Activated CD8-positive, alpha-beta memory T cell treated with anti-CD3 and anti-CD28 coated beads, Interleukin-2, amount 50 U/mL, for 24 hours (primary cell): ENCODE data around the gene RAB40A.

Source experiments
- DNase-seq: peaks from one replicate; pipeline ENCODE4 v3.0.0-alpha.2; 2020; ENCODE audit errors: extremely low read depth

RAB40A gene, protein sequence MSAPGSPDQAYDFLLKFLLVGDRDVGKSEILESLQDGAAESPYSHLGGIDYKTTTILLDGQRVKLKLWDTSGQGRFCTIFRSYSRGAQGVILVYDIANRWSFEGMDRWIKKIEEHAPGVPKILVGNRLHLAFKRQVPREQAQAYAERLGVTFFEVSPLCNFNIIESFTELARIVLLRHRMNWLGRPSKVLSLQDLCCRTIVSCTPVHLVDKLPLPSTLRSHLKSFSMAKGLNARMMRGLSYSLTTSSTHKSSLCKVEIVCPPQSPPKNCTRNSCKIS

DNA sequence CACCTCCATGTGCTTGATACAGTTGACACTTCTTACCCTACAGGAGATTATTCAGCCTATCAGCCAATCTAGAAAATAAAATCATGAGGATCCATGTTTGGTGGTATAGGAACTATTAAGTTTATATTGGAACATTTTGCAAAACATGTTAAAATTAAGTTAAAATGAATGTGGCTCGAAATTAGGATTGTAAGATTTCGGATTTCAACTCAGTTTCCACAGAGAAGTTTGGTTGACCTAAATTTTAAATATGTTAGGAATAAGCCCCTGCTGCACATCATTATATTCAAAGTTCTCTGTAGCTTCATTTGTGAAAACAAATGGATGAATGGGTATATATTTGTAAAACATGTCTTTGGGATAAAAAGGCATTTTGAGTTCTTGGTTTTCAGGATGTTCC is at the start of gene RAB40A:
RAB40A (minus strand) TSS at position 101 of the 400 bp plus-strand sequence. CDS start 18,733 bp downstream, outside the sequence.
- DNase-seq: no peak

DNA sequence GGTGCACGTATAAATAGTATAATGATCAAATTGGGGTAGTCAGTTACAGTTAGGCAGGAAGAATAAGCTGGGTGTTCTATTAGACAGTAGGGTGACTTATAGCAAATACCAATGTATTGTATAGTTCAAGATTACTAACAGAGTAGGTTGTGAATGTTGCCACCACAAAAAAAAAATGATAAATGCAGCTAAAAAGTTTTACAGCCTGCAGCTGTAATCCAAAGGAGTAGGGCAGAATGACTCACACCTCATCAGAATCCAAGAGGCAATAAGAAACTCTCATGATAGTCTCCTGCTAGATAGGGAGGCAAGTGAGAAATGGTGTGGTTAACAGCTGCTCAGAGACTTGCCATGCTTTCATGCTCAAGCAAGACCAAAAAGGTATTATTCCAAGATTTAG is 46.5 kb upstream of the RAB40A start:
- no peak for DNase-seq

DNA sequence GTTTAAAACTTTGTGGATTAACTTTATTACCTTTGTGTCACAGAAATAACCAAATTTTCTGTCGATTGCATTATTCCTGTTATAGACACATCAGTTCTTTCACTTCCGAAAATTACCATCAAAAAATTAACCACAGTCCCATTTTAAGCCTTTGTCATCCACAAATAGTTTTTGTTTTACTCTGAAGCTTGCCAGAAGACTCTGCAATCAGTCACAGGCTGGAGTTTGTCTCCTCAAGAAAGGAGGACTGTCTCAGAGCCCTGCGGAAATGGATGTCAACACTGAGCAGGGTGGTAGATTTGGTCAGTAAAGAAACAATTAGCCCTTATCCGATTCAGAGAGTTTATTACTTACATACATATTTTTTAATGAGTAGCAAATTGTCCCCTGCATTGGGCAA is 45.9 kb upstream of the RAB40A start:
- DNase-seq: no peak

DNA sequence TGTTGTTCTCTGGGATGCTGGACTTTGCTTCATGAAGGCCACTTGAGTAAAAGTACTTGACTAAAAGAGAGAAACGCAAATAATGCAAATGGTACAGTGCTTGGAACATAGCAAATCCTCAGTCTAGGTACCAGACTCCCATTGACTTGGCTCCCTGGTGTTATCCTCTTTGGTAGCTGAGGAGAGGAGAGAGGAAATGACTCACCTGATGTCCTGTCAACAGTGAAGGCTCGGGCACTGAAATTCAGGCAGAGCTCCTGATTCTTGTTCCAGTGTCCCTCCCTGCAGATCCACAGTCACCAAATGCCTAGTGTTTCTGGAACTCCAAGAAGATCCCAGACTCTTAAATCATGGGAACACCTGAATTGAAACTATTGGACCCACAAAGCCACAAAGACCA is 43.5 kb upstream of the RAB40A start:
- DNase-seq: no peak

DNA sequence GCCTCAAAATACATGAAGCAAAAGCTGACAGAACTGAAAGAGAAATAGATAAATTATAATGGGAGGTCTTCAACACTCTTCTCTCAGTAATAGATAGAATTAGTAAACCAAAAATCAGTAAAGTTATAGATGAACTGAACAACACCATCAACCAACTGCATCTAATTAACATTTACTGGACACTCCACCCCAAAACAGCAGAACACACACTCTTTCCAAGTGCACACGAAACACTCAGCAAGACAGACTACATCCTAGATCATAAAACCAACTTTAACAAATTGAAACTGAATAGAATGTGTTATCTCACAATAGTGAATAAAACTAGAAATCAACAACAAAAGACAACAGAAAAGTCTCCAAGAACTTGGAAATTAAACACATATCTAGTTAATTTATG is 41.0 kb upstream of the RAB40A start:
- DNase-seq: no peak

DNA sequence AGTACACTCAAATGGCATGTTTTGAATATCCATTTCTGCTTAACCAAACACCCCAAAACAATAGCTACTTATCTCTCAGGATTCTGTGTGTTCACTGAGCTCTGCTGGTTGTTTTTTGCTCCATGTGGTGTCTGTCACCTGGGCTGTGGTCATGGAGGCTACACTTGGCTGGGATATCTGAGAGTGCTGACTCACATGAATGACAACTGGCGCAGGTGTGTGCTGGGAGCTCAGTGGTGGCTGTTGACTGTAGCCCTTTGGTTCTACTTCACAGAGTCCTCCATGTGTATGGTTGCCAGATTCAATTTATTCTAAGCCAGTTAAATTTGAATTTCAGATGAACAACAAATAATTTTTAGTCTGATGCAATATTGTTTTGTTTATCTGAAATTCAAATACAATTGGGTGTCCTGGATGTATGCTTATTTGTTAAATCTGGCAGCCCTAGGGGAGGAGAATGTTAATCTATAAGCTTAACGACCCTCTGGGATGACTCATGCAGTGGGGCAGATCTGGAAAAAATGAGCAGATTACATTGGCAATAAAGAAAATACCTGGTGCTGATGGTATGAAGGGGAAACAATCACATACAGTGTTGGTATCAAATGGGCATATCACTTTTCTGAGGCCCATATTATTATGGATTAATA is 37.8 kb upstream of the RAB40A start:
- DNase-seq: no peak

DNA sequence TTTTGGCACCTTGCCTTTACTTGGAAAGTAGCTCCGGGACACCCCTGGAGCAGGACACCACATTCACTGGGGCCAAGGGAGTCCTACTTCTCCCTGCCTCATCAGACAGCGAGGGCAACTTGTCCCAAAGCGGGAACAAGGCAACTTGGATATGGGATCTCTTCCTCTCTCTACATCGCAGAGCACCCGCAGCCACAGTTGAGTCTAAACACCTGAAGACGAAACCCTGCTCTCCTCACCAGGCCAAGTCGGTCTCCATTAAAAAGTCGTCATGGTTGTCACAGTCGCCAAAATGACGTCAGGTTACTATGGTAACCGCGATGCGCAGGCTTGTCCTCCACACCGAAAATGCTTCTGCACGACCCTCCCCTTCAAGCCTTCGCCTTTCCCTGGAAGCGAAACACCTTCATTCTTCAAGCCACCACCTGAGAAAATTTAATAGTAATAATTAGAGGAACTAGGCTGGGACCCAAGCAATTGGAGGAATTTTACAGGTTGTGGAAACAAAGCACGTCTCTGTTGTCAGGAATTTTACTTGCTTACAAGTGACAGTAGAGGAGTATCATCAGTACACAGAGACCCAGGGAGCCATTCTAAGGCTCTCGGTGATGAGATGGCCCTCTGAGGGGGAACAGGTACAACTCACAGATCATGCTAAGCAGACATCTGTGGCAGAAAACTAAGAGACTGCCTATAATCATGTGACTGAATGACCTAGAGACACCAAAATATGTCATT is 35.6 kb upstream of the RAB40A start:
- DNase-seq: peak; percentile 23

DNA sequence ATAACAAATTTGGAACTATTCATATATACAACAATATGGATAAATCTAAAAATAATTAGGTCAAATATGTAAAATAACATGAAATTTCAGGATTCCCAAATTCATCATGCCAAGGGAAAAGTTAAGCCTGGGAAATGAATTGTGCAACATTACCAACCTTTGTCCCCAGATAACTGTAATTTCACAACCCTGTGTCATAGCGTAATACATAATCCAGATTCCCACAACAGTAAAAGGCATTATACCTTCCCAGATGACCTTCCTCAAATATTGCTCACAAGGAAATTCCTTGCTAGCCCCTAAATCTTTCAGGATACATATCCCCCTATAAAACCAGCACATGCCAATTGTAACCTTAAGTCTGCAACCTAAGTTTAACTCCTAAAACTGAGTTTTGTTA is 32.9 kb upstream of the RAB40A start:
- DNase-seq: no peak

DNA sequence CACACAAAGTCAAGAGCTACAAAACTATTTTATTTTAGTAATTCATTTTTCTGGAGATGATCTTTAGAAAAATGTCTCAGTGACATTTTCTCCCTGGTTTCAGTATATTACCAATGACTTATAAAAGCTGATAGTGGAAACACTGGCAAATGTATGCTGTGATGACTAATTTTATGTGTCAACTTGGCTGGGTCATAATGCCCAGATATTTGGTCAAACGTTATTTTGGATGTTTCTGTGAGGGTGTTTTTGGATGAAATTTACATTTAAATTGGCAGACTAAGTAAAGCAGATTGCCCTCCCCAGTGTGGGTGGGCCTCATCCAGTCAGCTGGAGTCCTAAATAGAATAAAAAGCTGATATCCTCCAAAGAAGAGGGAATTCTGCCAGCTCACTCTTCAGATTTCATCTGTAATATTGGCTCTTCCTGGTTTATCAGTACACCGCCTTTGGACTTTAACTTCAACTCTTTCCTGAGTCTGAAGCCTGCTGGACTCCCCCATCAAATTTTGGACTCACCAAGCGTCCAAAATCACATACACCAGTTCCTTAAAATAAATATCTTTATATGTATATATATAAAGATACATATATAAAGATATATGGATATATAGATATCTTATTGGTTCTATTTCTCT is 31.2 kb upstream of the RAB40A start:
- DNase-seq: no peak

DNA sequence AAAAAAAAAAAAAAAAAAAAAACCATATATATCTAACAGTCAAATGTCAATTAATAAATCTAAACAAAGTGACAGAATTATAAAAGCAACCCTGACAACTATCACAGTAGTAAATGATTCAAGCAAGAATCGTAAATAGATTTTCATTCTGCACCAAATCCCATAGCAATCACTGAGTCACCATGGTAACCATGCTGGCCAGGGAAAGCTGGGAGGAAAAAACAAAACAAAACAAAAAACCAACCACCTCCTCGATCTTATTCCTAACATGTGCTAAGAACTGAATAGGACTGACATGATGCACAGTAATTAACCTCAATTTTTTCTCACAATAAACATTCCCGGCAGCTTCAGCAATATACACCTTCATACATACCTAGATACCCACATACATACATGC is 30.6 kb upstream of the RAB40A start:
- no peak for DNase-seq

DNA sequence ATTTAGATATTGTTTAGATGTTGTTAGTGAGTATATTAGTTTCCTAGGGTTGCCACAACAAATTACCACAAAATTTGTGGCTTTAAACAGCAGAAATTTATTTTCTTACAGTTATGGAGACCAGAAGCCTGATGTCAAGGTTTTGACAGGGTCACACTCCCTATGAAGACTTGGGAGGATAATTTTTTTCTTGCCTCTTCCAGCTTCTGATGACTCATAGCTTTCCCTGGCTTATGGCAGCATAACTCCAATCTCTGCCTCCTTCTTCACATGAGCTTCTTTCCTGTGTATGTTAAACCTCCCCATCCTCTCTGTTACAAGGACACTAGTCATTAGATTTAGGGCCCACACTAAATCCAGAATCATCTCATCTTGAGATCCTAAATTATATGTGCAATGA is 20.9 kb upstream of the RAB40A start:
- no peak for DNase-seq

DNA sequence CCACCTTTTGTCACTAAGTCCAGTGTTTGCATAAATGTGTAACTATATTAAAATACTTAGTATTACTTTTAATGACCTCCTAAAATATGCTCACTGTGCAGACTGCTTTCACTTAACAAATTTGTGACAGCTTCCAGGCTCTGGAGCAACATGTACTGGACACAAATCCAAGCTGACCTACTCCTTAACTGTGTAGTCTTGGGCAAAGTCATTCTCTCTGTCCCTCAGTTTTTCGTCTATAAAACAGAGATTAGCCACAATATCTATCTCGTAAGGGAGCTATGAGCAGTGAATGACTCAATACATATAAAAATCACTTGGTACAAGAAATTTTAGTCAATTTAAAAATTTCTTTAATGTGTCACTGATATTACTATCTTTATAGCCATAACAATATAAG is 20.4 kb upstream of the RAB40A start:
- DNase-seq: no peak

DNA sequence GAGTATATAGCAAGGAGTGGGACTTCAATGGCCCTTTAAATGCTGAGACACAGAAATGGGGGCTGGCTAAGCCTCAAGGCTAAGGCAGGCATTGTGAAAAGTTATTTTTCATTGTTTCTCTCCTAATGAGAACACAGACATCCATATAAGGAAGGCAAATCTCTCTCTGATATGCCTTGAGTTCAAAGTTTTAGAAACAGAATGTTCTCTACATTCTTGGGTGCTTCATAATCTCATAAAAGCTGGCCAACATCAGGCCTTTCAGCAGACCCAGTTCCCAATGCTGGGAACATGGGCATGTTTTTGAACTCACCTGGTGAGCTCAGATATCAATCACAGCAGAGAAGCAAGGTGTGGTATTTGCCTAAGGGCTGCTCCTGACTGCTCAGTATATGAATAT is 19.4 kb upstream of the RAB40A start:
- DNase-seq: no peak

DNA sequence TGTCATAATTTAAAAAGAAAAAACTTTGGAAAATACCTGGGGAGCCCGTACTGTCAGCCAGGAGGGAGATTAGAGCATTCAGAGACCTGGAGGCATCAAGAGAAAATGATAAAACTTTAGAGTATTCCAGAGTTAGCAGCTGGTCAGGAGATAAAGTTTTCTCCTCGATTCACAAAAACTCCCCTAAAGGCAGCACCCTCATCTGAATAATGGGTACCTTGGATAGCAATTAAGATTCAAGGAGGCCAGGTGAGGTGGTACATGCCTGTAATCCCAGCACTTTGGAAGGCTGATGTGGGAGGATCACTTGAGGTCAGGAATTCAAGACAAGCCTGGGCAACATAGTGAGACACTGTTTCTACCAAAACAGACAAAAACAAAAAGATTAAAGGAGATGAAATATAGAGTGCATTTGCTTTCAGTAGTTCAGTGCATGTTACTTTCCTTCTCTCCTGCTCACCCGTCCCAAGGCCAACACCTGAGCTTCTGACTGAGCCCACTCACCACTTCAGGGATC is 18.6 kb upstream of the RAB40A start:
- DNase-seq: no peak

DNA sequence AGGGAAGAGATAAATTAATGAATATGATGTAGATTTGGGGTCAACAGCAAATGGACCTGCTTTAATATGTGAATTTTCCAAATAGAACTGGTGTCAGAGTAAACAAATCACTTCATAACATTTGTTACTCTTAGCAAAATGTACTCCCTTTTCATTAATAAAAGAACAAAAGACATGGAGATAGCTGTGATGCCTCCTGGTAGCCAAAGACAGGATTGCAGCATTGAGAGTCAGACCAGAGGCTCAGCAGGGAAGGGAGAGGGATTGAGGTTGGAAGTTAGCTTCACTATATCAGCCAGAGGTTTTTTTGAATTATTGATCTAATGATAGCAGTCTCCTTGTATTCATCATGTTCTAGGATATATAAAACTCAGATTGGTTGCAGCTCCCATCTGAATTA is 17.4 kb upstream of the RAB40A start:
- DNase-seq: no peak

DNA sequence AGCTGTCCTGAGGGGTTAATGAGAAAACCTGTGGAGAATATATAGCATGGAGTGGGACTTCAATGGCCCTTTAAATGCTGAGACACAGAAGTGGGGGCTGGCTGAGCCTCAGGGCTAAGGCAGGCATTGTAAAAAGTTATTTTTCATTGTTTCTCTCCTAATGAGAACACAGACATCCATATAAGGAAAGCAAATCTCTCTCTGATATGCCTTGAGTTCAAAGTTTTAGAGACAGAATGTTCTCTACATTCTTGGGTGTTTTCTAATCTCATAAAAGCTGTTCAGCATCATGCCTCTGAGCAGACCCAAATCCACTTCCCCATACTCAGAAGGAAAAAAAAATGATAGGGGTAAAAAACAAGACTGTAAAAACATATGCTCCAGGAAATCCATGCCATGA is 16.8 kb upstream of the RAB40A start:
- no peak for DNase-seq

DNA sequence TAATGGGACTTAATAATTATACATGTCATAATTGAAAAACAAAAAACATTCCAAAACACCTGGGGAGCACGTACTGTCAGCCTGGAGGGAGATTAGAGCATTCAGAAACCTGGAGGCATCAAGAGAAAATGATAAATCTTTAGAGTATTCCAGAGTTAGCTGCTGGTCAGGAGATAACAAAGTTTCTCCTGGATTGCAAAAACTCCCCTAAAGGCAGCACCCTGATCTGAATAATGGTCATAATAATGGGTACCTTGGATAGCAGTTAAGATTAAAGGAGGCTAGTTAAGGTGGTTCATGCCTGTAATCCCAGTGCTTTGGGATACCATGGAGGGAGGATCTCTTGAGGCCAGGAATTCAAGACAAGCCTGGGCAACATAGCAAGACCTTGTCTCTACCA is 15.9 kb upstream of the RAB40A start:
- no peak for DNase-seq

DNA sequence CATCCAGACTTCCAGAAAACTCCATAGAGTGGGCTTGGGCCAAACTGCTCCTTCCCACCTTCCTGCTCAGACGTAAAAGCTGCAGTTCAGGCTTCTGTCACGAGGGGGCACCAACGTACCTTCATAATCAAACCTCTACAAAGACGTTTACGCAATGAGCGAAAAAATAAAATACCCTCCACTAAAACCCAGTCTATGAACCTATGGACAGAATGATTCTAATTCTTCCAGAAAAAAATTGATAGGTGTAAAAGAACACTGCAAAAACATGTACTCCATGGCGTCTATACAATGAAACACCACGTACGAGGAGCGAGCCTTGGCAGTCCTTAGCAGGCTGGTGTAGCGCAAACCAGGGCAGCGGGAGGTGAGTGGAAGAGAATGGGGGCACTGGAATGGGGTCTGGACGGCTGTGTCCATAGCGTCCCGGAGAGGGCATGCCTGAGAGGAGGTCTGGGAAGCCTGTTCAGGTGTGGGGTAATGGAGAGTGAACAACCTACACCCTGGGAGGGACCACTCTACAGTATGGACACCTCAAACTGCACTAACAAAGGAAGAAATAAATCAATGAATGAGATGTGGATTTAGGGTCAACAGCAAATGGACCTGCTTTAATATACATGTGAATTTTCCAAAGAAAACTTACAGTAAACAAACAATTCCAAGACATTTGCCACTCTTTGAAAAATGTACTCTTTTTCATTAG is 14.4 kb upstream of the RAB40A start:
- DNase-seq: peak; percentile 18

DNA sequence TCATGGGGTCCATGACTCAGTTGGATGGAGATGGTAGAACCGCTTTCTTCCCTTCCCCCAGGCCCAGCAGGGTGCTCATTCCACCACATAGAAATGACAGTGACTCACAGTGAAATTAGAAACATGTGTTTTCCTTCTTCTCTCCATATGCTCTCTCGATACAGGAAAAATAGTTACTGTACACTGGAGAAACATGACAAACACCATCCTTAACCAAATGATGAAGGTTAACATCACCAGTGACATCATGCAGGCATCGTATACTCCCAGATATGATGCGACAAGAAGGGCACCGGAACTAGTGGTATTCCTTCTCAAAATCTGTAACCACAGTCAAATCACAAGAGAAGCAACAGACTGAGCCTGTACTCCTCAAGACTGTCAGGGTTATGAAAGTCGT is 11.7 kb upstream of the RAB40A start:
- no peak for DNase-seq

DNA sequence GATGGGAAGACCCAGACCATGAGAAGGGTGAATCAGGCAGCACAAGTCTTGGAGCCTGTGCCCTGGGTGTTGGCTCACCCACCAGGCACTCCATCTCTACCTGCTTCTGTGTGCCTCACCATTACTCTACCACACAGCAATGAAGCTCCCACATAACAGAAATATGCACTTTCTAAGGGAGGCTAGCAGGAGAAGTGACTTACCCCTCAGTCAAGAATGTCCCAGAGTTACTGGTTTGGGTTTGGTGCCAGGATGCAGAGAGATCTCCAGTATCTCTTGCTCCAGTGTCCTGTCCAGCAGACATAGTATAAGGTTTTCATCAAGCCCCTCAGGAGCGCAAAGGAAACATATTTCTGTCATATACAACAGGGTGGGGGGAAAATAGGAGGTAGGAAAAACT is 11.3 kb upstream of the RAB40A start:
- no peak for DNase-seq

DNA sequence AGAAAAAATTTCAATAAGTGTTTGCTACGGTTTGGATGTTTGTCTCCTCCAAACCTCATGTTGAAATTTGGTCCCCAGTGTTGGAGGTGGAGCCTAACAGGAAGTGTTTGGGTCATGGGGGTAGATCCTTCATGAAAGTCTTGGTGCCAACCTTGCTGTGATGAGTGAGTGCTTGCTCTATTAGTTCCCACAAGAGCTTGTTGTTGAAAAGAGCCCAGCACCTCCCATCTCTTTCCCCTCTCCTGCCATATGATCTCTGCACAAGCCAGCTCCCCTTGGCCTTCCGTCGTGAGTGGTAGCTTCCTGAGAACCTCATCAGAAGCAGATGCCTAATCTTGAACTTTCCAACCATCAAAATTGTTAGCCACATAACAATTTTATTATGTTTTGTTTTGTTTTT is 10.3 kb upstream of the RAB40A start:
- DNase-seq: no peak

DNA sequence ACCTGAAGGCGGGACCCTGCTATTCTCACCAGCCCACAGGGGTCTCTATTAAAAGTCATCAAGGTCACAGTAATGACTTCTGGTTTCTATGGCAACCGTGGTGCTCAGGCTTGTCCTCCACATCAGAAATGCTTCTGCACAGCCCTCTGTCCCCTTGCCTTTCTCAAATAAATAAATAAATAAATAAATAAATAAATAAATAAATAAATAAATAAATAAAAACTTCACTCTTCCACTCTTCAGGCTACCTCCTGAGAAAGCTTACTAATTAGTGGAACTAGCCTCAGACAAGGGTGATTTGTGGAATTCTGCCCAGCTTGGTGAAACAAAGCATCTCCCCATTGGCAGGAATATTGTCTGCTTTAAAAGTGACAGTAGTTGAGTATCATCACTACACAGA is 5.5 kb upstream of the RAB40A start:
- DNase-seq: no peak
